ENCODE measurements around the gene BOD1.

Gene BOD1

GRCh38 chr5:173631478-173631877 is 15.0 kb upstream of the BOD1 start:
- TF ChIP-seq EGR1 (IDR thresholded peaks at IDR 0.05) (no peak), RAD21 (IDR thresholded peaks at IDR 0.05; ENCODE audit: low read depth) (no peak), USF1 (IDR thresholded peaks at IDR 0.05) (no peak), TEAD4 (IDR thresholded peaks at IDR 0.05) (no peak), REST (IDR thresholded peaks at IDR 0.05; ENCODE audit: low read depth) (no peak), NFIC (IDR thresholded peaks at IDR 0.05) (no peak), EP300 (IDR thresholded peaks at IDR 0.05; ENCODE audit: borderline replicate concordance) (no peak), TCF12 (IDR thresholded peaks at IDR 0.05; ENCODE audit: low read depth) (no peak)

DNA sequence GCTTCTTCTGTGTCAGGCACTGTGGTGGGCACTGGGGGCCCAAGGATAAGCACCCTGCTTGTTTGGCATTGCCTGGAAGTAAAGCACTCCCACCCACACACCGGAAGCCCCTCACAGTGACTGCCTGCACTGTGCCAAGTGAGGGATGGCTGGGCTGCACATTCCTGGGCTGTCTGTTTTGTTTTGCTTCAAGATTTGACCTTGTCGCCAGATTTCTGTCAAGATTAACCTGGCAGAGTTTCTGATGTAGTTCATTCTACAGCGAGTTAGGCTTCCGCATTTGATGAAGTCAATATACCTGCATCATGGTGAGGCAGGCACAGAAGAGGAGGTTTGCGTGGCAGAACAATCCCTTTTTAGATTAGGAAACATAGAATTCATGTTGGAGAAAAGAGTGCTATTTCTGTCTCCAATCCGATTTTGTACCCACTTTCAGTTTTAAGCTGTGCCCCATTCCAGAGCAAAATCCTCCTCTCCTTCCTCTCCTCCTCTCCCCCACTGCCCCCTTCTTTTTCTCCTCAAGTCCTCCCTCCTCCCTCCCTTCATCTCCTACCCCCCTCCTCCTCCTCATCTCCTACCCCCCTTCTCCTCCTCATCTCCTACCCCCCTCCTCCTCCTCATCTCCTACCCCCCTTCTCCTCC is 14.4 kb upstream of the BOD1 start:
- TF ChIP-seq REST (IDR thresholded peaks at IDR 0.05; ENCODE audit: low read depth) (no peak), EP300 (IDR thresholded peaks at IDR 0.05; ENCODE audit: borderline replicate concordance) (no peak), TCF12 (IDR thresholded peaks at IDR 0.05; ENCODE audit: low read depth) (no peak), RAD21 (IDR thresholded peaks at IDR 0.05; ENCODE audit: low read depth) (no peak), USF1 (IDR thresholded peaks at IDR 0.05) (no peak), ZBTB7A (IDR thresholded peaks at IDR 0.05; ENCODE audit: low read depth) (no peak), FOXM1 (IDR thresholded peaks at IDR 0.05; ENCODE audit: borderline replicate concordance, low read depth) (no peak), TAF1 (IDR thresholded peaks at IDR 0.05; ENCODE audit: low read depth) (no peak), TEAD4 (IDR thresholded peaks at IDR 0.05) (no peak), CREB1 (IDR thresholded peaks at IDR 0.05; ENCODE audit: low read depth) (no peak), YY1 (IDR thresholded peaks at IDR 0.05; ENCODE audit: low read depth) (no peak), CEBPB (IDR thresholded peaks at IDR 0.05) (no peak), MAX (IDR thresholded peaks at IDR 0.05) (no peak), NFIC (IDR thresholded peaks at IDR 0.05) (no peak), EGR1 (IDR thresholded peaks at IDR 0.05) (no peak)

GRCh38 chr5:173629628-173630027 is 13.2 kb upstream of the BOD1 start:
- TF ChIP-seq RAD21 (IDR thresholded peaks at IDR 0.05; ENCODE audit: low read depth) (peak; percentile 42), TEAD4 (IDR thresholded peaks at IDR 0.05) (no peak), EGR1 (IDR thresholded peaks at IDR 0.05) (no peak)

DNA sequence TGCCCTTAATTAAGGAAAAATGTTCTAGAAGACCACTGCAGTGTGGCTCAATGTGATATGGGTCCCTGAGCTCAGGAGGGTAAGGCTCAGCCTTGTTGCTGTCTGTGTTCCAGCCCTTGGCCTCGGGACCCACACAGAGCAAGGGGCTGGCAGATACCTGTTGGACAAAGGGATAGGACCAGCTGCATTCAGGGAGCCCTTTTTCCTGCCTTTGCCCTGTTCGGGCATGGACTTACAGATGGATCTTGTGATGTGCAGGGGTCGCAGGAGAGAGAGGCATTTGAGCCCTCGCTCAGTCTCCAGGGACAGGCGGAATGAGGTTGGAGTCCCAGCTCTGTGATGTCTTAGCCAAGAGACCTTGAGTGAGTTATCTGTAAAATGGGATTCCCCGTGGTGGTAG is 12.1 kb upstream of the BOD1 start:
- no peak for TF ChIP-seq TEAD4 (IDR thresholded peaks at IDR 0.05)
- no peak for TF ChIP-seq NFIC (IDR thresholded peaks at IDR 0.05)
- TF ChIP-seq FOXM1 (IDR thresholded peaks at IDR 0.05; ENCODE audit: borderline replicate concordance, low read depth), result no peak
- TF ChIP-seq EGR1 (IDR thresholded peaks at IDR 0.05), result no peak
- TF ChIP-seq CEBPB (IDR thresholded peaks at IDR 0.05), result no peak

DNA sequence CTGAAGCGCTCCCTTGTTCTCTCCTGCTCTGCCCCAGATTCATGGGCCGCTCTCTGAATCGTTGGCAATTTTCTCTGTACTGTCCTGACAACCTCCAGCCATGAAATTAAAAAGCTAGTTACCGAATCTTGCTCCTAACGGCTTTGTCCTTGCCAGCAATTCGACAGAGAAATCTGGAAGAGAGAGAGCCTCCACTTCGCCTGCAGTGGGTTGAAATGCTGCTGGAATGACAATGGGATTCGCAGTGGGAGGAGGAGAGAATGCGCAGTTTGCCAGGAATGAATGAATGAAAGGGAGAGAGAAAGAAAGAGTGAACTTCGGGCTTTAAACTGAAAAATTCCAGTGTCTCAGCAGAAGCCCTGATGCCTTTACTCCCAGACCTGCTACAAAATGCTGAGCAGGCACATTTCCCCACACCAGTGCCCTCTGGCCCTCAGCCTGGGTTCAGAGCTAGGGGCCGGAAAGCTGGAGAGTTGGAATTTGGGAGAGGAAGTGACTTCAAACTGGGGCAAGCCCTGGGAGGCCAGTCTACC is 11.5 kb upstream of the BOD1 start:
- TF ChIP-seq ZBTB7A (IDR thresholded peaks at IDR 0.05; ENCODE audit: low read depth), result no peak

DNA sequence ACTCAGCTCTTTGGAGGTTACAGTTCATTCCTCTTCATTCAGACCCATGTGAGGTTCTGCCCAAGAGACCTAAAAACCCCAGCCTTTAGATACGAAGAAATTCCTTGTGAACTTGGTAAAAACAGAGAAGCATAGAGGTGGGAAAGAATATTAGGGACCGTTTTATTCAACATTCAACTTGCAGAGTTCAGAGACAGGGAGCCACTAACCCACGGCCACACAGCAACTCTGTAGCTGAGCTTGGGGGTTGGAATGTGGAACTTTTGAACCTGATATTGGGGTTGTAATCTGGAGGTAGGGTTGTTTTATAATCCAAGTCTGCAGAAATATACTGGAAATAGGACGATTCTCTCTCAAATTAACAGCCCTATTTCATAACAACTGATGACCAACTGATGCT is 10.8 kb upstream of the BOD1 start:
- TF ChIP-seq EGR1 (IDR thresholded peaks at IDR 0.05), result no peak
- no peak for TF ChIP-seq CEBPB (IDR thresholded peaks at IDR 0.05)
- TF ChIP-seq CREB1 (IDR thresholded peaks at IDR 0.05; ENCODE audit: low read depth), result no peak
- TF ChIP-seq YY1 (IDR thresholded peaks at IDR 0.05; ENCODE audit: low read depth), result no peak
- no peak for TF ChIP-seq TEAD4 (IDR thresholded peaks at IDR 0.05)
- TF ChIP-seq TCF12 (IDR thresholded peaks at IDR 0.05; ENCODE audit: low read depth), result no peak
- TF ChIP-seq RAD21 (IDR thresholded peaks at IDR 0.05; ENCODE audit: low read depth), result no peak
- no peak for TF ChIP-seq EP300 (IDR thresholded peaks at IDR 0.05; ENCODE audit: borderline replicate concordance)
- no peak for TF ChIP-seq ZBTB7A (IDR thresholded peaks at IDR 0.05; ENCODE audit: low read depth)
- no peak for TF ChIP-seq NFIC (IDR thresholded peaks at IDR 0.05)
- TF ChIP-seq FOXM1 (IDR thresholded peaks at IDR 0.05; ENCODE audit: borderline replicate concordance, low read depth), result no peak

- TF ChIP-seq NFIC (IDR thresholded peaks at IDR 0.05), result no peak
- no peak for TF ChIP-seq TAF1 (IDR thresholded peaks at IDR 0.05; ENCODE audit: low read depth)
- no peak for TF ChIP-seq YY1 (IDR thresholded peaks at IDR 0.05; ENCODE audit: low read depth)
- no peak for TF ChIP-seq EP300 (IDR thresholded peaks at IDR 0.05; ENCODE audit: borderline replicate concordance)
- no peak for TF ChIP-seq ZBTB7A (IDR thresholded peaks at IDR 0.05; ENCODE audit: low read depth)
- no peak for TF ChIP-seq MAX (IDR thresholded peaks at IDR 0.05)
- TF ChIP-seq RAD21 (IDR thresholded peaks at IDR 0.05; ENCODE audit: low read depth), result no peak
- no peak for TF ChIP-seq TEAD4 (IDR thresholded peaks at IDR 0.05)
- TF ChIP-seq CEBPB (IDR thresholded peaks at IDR 0.05), result no peak
- TF ChIP-seq TCF12 (IDR thresholded peaks at IDR 0.05; ENCODE audit: low read depth), result no peak
- TF ChIP-seq EGR1 (IDR thresholded peaks at IDR 0.05), result no peak
- TF ChIP-seq REST (IDR thresholded peaks at IDR 0.05; ENCODE audit: low read depth), result no peak
- TF ChIP-seq CREB1 (IDR thresholded peaks at IDR 0.05; ENCODE audit: low read depth), result no peak
- TF ChIP-seq FOXM1 (IDR thresholded peaks at IDR 0.05; ENCODE audit: borderline replicate concordance, low read depth), result no peak
- no peak for TF ChIP-seq USF1 (IDR thresholded peaks at IDR 0.05)
Measured at GRCh38 chr5:173626505-173626820, 10.0 kb upstream of the BOD1 start.
